ENCODE measurements around the gene EYA2. TPM values are rescaled to one million over a fixed set of nuclear protein-coding genes. Genes with fewer than 3 reads are reported as not detected.

Gene EYA2
- total and polyA plus RNA-seq, 2 donors from 2014 or later: 2.6 to 7.9 TPM

DNA sequence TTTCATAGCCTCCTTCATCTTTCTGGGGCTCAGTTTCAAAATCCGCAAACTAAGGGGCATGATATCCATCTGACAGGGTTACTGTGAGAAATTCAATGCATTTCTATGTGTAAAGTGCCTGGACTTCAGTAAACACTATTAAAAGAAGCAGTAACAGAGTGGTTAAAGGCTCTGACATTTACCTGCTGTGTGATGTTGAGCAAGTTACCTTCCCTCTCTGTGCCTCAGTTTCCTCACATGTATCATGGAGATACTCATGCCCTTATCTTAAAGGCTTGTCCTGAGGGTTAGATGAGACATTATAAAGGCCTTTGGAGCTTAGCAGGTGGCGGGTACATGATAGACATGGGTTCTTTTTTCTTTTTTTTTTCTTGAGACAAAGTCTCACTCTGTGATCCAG lies 46.8 kb downstream of the EYA2 start:
- Histone ChIP-seq H3K27ac (ENCODE audit: low read depth in 2 of 2, low read length in 2 of 2) (no peak overlapping the region), H3K36me3 (ENCODE audit: control insufficient read depth in 2 of 3, insufficient read depth in 3 of 3, low read length in 3 of 3) (no peaks in the 10 kb centered on the region), H3K9ac (ENCODE audit: low read length in 3 of 3) (no peak overlapping the region), H3K27me3 (ENCODE audit: control insufficient read depth, insufficient read depth, low read length) (no peaks in the 10 kb centered on the region), H3K4me1 (ENCODE audit: control insufficient read depth in 2 of 3, insufficient read depth in 2 of 3, low read depth in 1 of 3, low read length in 3 of 3) (no peaks in the 10 kb centered on the region), H3K9me3 (ENCODE audit: control insufficient read depth in 2 of 3, insufficient read depth in 1 of 3, low read length in 3 of 3) (no peaks in the 10 kb centered on the region), H3K4me3 (ENCODE audit: low read length in 3 of 3) (no peak overlapping the region)
- TF ChIP-seq, protein P1, sequence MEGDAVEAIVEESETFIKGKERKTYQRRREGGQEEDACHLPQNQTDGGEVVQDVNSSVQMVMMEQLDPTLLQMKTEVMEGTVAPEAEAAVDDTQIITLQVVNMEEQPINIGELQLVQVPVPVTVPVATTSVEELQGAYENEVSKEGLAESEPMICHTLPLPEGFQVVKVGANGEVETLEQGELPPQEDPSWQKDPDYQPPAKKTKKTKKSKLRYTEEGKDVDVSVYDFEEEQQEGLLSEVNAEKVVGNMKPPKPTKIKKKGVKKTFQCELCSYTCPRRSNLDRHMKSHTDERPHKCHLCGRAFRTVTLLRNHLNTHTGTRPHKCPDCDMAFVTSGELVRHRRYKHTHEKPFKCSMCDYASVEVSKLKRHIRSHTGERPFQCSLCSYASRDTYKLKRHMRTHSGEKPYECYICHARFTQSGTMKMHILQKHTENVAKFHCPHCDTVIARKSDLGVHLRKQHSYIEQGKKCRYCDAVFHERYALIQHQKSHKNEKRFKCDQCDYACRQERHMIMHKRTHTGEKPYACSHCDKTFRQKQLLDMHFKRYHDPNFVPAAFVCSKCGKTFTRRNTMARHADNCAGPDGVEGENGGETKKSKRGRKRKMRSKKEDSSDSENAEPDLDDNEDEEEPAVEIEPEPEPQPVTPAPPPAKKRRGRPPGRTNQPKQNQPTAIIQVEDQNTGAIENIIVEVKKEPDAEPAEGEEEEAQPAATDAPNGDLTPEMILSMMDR (IDR thresholded peaks at IDR 0.05; ENCODE audit: borderline replicate concordance, extremely low read depth, insufficient read depth): no peak
- DNase-seq: no peak
- intact Hi-C loops (cut with DNase I): no loop called here
- FAIRE-seq: no peak

DNA sequence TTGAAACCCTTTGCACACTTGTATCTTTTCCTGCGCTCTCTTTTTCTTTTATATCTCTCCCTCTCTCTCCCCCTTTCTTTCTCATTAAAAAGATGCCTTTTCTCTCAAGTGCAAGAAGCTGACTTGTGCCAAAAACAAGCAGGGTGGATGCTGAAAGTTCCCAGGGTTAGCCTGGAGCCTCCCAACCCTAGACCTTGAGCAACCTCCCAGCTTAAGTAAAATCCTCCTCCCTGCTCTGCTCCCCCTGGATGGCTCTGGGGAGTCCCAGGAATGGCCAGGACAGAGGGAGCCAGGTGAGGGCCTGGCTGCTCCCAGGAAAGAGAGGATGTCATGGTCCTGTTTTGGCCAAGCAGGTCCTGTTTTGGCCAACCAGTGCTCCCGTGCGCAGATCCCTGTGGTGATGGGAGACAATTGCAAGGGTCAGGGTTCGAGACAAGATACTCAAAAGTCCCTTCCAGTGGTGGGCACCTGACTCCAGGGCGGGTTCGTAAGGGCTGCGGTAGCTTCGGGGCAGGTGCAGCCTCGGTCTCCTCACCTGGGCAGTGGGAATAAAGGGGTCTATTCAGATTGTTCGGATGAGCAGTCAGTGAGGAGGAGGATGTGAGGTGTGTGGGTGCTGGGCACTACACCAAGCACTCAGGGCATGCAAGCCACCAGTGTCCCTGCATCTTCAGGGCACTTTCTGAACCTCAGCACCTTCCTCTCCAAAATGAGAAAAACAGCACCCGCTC lies 49.4 kb downstream of the EYA2 start:
- Histone ChIP-seq H3K4me1 (ENCODE audit: control insufficient read depth in 2 of 3, insufficient read depth in 2 of 3, low read depth in 1 of 3, low read length in 3 of 3) (no peaks in the 10 kb centered on the region), H3K27ac (ENCODE audit: low read depth in 2 of 2, low read length in 2 of 2) (no peak overlapping the region), H3K27me3 (ENCODE audit: control insufficient read depth, insufficient read depth, low read length) (no peaks in the 10 kb centered on the region), H3K9ac (ENCODE audit: low read length in 3 of 3) (no peak overlapping the region), H3K9me3 (ENCODE audit: control insufficient read depth in 2 of 3, insufficient read depth in 1 of 3, low read length in 3 of 3) (no peaks in the 10 kb centered on the region), H3K4me3 (ENCODE audit: low read length in 3 of 3) (no peak overlapping the region), H3K36me3 (ENCODE audit: control insufficient read depth in 2 of 3, insufficient read depth in 3 of 3, low read length in 3 of 3) (no peaks in the 10 kb centered on the region)
- TF ChIP-seq, protein P1 (IDR thresholded peaks at IDR 0.05; ENCODE audit: borderline replicate concordance, extremely low read depth, insufficient read depth): no peak
- no peak for FAIRE-seq
- DNase-seq: no peak
- intact Hi-C loops (cut with DNase I): no loop called here

DNA sequence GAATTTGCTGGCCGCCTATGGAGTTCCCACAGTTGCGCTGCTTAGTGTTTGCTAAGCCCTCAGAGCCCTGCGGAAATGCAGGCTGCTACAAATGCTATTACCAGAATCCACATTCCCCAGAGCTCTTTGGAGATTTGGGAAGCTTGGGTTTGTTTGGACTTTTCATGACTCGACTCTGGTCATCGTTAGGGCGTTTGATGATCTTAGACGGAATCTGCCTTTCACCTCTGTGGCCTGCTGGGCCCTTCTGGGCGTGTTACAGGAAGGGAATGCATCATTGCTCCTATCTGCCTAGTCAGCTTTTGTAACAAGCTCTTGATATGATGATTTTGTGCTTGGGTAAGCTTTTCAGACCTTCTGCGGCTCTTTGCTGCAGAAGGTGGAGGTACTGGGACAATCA lies 50.8 kb downstream of the EYA2 start:
- H3K27ac ChIP-seq (ENCODE audit: low read depth in 2 of 2, low read length in 2 of 2): no peak overlapping the region
- peak in 1 of 5 donors; percentile 10 for DNase-seq
- no peak for FAIRE-seq

More for the DNA sequence above, 50.8 kb downstream of the EYA2 start:
- Histone ChIP-seq H3K4me3 (ENCODE audit: low read length in 3 of 3) (no peak overlapping the region), H3K4me1 (ENCODE audit: control insufficient read depth in 2 of 3, insufficient read depth in 2 of 3, low read depth in 1 of 3, low read length in 3 of 3) (no peaks in the 10 kb centered on the region), H3K9me3 (ENCODE audit: control insufficient read depth in 2 of 3, insufficient read depth in 1 of 3, low read length in 3 of 3) (no peaks in the 10 kb centered on the region), H3K36me3 (ENCODE audit: control insufficient read depth in 2 of 3, insufficient read depth in 3 of 3, low read length in 3 of 3) (no peaks in the 10 kb centered on the region), H3K9ac (ENCODE audit: low read length in 3 of 3) (no peak overlapping the region), H3K27me3 (ENCODE audit: control insufficient read depth, insufficient read depth, low read length) (no peaks in the 10 kb centered on the region)
- intact Hi-C loops (cut with DNase I): no loop called here
- TF ChIP-seq, protein P1 (IDR thresholded peaks at IDR 0.05; ENCODE audit: borderline replicate concordance, extremely low read depth, insufficient read depth): no peak

Measured in kidney (tissue), 14 donors.